OCI-LY3 (cell line): ENCODE results near the gene TRABD2B.

Source experiments
- CTCF ChIP-seq: fragments of 200-600, 300-600 bp; sonication (generic); IDR thresholded peaks from 2 replicates; pipeline ENCODE4 v1.5.1; 2014; ENCODE audit warnings: antibody characterized with exemption, low read length, low read depth
- EZH2phosphoT487 ChIP-seq: fragments of 200-600 bp; shearing (Covaris generic); IDR thresholded peaks from 2 replicates; pipeline ENCODE4 v1.6.1; 2018; ENCODE audit warnings: antibody characterized with exemption, mixed run types, low read depth

DNA sequence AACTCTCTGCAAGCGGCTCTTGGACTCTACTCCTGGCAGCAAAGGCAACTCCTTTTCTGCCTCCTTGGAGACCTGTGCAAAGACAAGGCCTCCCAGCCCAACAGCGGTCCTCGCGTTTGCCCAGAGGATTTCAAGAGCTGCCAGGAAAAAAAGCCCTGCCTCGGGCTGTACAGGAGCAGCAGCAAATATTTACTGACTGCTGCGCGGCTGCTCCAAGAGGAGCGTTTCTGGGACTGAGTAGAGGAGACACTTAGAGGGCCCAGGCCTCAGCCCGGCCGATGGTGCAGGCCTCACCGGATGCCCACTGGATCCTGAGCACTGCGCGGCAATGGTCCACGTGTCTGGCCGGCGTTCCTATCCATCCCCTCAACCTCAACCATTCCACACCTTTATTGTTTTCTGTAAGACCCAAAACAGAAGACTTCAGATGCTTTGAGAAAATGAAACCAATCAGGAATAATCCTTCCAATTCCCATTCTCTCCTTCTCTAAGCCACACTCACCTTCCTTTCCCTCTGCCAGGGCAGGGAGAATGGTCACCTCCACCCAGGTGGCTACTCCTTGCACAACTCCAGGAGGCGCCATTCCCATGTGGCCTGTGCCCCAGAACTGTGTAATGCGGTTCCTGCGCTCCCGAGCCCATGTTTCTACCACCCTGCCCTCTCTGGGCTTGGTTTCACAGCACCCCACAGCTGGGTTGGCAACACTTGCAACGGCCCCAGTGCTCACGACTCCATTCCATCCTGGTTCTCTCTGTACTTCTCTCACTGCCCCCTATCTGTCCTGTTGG, 215.8 kb downstream of the TRABD2B start:
- TF ChIP-seq CTCF (no peak), EZH2phosphoT487 (no peak)
